ENCODE results near the gene LRBA. TPM values are rescaled to one million over a fixed set of nuclear protein-coding genes. Genes with fewer than 3 reads are reported as not detected.
"Not testable (repeated sequence)": the region's sequence is repeated elsewhere in the genome, so short reads cannot be mapped to it uniquely, and the experiment has no call there.

Gene LRBA
- total RNA-seq, 1 donor from 2014 or later, result 66.2 TPM

- Mint-ChIP-seq H3K4me3 (no peak overlapping the region), H3K27me3 (ENCODE audit: low read depth) (no peaks in the 10 kb centered on the region), H3K27ac (no peak overlapping the region), H3K9me3 (peaks cover 18% of the 10 kb centered on the region), H3K4me1 (peaks cover 18% of the 10 kb centered on the region), H3K36me3 (peaks cover 4% of the 10 kb centered on the region)
- DNase-seq (ENCODE audit: low spot score in 2 of 2, unreplicated experiment in 2 of 2), result no peak
- TF ChIP-seq CTCF (IDR thresholded peaks at IDR 0.05; ENCODE audit: unreplicated experiment), result no peak
Observed at GRCh38 chr4:150972592-150972991, 42.5 kb downstream of the LRBA start.

- Mint-ChIP-seq H3K27ac (no peak overlapping the region), H3K9me3 (peaks cover 17% of the 10 kb centered on the region), H3K4me1 (peaks cover 18% of the 10 kb centered on the region), H3K27me3 (ENCODE audit: low read depth) (no peaks in the 10 kb centered on the region), H3K4me3 (no peak overlapping the region), H3K36me3 (peaks cover 4% of the 10 kb centered on the region)
- no peak for DNase-seq (ENCODE audit: low spot score in 2 of 2, unreplicated experiment in 2 of 2)
- no peak for TF ChIP-seq CTCF (IDR thresholded peaks at IDR 0.05; ENCODE audit: unreplicated experiment)
Observed at GRCh38 chr4:150971901-150972300, 43.2 kb downstream of the LRBA start.

- H3K27ac Mint-ChIP-seq, result no peak overlapping the region
- peaks cover 18% of the 10 kb centered on the region for H3K4me1 Mint-ChIP-seq
- H3K9me3 Mint-ChIP-seq, result peaks cover 17% of the 10 kb centered on the region
- no peaks in the 10 kb centered on the region for H3K27me3 Mint-ChIP-seq (ENCODE audit: low read depth)
- no peak overlapping the region for H3K4me3 Mint-ChIP-seq
- peaks cover 6% of the 10 kb centered on the region for H3K36me3 Mint-ChIP-seq
- no peak for TF ChIP-seq CTCF (IDR thresholded peaks at IDR 0.05; ENCODE audit: unreplicated experiment)
- DNase-seq (ENCODE audit: low spot score in 2 of 2, unreplicated experiment in 2 of 2), result no peak
Observed at GRCh38 chr4:150970685-150971151, 44.4 kb downstream of the LRBA start.

GRCh38 chr4:150964754-150965153 is 50.3 kb downstream of the LRBA start:
- H3K4me1 Mint-ChIP-seq, result no peaks in the 10 kb centered on the region
- H3K27me3 Mint-ChIP-seq (ENCODE audit: low read depth), result no peaks in the 10 kb centered on the region
- H3K36me3 Mint-ChIP-seq, result peaks cover 11% of the 10 kb centered on the region
- no peak overlapping the region for H3K4me3 Mint-ChIP-seq
- peaks cover 15% of the 10 kb centered on the region for H3K9me3 Mint-ChIP-seq
- no peak for TF ChIP-seq CTCF (IDR thresholded peaks at IDR 0.05; ENCODE audit: unreplicated experiment)
- DNase-seq (ENCODE audit: low spot score in 2 of 2, unreplicated experiment in 2 of 2), result no peak
- H3K27ac Mint-ChIP-seq, result no peak overlapping the region

- not testable (repeated sequence) for H3K27ac Mint-ChIP-seq, H3K4me1 Mint-ChIP-seq
- peaks cover 13% of the 10 kb centered on the region for H3K9me3 Mint-ChIP-seq
Observed at GRCh38 chr4:150963602-150964345, 51.3 kb downstream of the LRBA start.

GRCh38 chr4:150962245-150962644 is 52.8 kb downstream of the LRBA start:
- H3K4me3 Mint-ChIP-seq, result no peak overlapping the region
- TF ChIP-seq CTCF (IDR thresholded peaks at IDR 0.05; ENCODE audit: unreplicated experiment), result no peak
- no peaks in the 10 kb centered on the region for H3K4me1 Mint-ChIP-seq
- H3K9me3 Mint-ChIP-seq, result peaks cover 16% of the 10 kb centered on the region
- peaks cover 27% of the 10 kb centered on the region for H3K36me3 Mint-ChIP-seq
- no peaks in the 10 kb centered on the region for H3K27me3 Mint-ChIP-seq (ENCODE audit: low read depth)
- DNase-seq (ENCODE audit: low spot score in 2 of 2, unreplicated experiment in 2 of 2), result no peak
- H3K27ac Mint-ChIP-seq, result no peak overlapping the region

More at GRCh38 chr4:150963602-150964345, 51.3 kb downstream of the LRBA start:
- not testable (repeated sequence) for DNase-seq (ENCODE audit: low spot score in 2 of 2, unreplicated experiment in 2 of 2); H3K4me3 Mint-ChIP-seq; H3K27me3 Mint-ChIP-seq (ENCODE audit: low read depth)
- H3K36me3 Mint-ChIP-seq, result peaks cover 14% of the 10 kb centered on the region
